OCI-LY1 (cell line): ENCODE data around the gene MAT2A.

Experiments used
- CTCF ChIP-seq: fragments of 200-600 bp; sonication (generic), shearing (Covaris generic); IDR thresholded peaks from 2 replicates; pipeline ENCODE4 v1.5.1; 2017; ENCODE audit warnings: mild to moderate bottlenecking, antibody characterized with exemption, low read length, moderate library complexity, mixed read lengths
- EZH2 ChIP-seq: fragments of 200-600 bp; sonication (generic), shearing (Covaris generic); IDR thresholded peaks from 2 replicates; pipeline ENCODE4 v1.8.0; 2017; ENCODE audit warnings: borderline replicate concordance, mixed run types, mild to moderate bottlenecking, antibody characterized with exemption, low read length, moderate library complexity, mixed read lengths

- no peak for TF ChIP-seq CTCF
- no peak for TF ChIP-seq EZH2
These were observed 14.5 kb upstream of the MAT2A start for GRCh38 chr2:85524336-85524908.
